OCI-LY1 (cell line): ENCODE results near the gene CDH6.

Experiments
- EZH2 ChIP-seq: fragments of 200-600 bp; sonication (generic), shearing (Covaris generic); IDR thresholded peaks from 2 replicates; pipeline ENCODE4 v1.8.0; 2017; ENCODE audit warnings: borderline replicate concordance, mixed run types, mild to moderate bottlenecking, antibody characterized with exemption, low read length, moderate library complexity, mixed read lengths
- TF ChIP-seq, protein P1 (sequence below): fragments of 200-600 bp; sonication (generic), shearing (Covaris generic); IDR thresholded peaks from 2 replicates; pipeline ENCODE4 v1.5.1; 2017; ENCODE audit warnings: mild to moderate bottlenecking, antibody characterized with exemption, low read length, moderate library complexity, mixed read lengths

DNA sequence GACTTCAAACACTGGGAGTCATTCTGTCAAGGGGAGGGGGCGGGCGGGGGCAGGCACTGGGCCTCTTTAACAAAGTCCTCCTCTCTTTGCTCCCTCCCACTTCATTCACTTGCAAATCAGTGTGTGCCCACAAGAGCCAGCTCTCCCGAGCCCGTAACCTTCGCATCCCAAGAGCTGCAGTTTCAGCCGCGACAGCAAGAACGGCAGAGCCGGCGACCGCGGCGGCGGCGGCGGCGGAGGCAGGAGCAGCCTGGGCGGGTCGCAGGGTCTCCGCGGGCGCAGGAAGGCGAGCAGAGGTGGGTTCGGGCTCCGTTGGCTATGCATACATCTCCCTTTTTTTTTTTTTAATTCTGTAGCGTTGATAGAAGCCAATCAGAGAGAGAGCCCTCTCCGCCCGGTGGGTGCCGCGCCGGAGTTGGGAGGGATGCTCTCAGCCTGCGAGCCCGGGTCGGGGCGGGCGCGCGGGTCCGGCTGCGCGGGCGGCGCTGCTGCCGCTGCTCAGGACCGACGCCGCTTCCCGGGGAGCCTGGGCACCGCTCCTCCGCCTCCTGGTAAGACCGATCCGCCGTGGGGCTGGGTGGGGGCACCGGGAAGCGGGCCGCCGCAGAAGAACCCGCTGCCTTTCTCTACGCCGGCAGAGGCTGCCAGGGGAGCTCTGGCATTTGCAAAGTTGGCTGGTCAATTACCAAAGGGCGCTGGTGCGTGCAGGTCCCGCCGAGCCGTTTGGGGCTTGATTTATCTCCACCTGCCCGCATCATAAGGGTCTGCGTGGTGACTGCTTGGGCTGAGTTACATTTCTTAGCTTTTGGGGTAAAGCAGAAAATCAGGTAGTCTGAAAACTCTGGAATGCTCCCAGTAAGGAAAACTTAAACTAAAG lies at the start of gene CDH6:
- TF ChIP-seq, protein P1, sequence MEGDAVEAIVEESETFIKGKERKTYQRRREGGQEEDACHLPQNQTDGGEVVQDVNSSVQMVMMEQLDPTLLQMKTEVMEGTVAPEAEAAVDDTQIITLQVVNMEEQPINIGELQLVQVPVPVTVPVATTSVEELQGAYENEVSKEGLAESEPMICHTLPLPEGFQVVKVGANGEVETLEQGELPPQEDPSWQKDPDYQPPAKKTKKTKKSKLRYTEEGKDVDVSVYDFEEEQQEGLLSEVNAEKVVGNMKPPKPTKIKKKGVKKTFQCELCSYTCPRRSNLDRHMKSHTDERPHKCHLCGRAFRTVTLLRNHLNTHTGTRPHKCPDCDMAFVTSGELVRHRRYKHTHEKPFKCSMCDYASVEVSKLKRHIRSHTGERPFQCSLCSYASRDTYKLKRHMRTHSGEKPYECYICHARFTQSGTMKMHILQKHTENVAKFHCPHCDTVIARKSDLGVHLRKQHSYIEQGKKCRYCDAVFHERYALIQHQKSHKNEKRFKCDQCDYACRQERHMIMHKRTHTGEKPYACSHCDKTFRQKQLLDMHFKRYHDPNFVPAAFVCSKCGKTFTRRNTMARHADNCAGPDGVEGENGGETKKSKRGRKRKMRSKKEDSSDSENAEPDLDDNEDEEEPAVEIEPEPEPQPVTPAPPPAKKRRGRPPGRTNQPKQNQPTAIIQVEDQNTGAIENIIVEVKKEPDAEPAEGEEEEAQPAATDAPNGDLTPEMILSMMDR, result no peak
- TF ChIP-seq EZH2, result no peak
